ENCODE data around the gene GPM6B.

DNA sequence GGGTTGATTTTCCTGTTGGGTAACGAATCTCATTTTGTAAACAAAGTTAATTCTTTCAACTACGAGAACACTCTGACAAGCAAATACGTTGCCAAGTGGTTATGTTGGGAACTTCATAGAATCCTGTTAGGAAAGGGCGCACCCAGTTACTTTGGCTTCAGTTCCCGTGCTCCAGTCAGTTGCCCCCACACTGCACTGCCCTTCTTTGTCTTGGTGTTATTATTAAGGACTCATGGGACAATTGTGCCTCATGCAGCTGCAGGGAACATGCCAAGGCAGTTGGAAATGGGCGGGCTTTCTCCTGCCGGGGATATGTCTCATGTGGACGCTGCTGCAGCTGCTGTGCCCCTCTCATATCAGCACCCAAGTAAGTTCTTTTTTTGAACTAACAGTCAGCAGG lies 53.4 kb downstream of the GPM6B start:
- no peak for TF ChIP-seq POLR2A (IDR thresholded peaks at IDR 0.05)
- TF ChIP-seq, protein P1, sequence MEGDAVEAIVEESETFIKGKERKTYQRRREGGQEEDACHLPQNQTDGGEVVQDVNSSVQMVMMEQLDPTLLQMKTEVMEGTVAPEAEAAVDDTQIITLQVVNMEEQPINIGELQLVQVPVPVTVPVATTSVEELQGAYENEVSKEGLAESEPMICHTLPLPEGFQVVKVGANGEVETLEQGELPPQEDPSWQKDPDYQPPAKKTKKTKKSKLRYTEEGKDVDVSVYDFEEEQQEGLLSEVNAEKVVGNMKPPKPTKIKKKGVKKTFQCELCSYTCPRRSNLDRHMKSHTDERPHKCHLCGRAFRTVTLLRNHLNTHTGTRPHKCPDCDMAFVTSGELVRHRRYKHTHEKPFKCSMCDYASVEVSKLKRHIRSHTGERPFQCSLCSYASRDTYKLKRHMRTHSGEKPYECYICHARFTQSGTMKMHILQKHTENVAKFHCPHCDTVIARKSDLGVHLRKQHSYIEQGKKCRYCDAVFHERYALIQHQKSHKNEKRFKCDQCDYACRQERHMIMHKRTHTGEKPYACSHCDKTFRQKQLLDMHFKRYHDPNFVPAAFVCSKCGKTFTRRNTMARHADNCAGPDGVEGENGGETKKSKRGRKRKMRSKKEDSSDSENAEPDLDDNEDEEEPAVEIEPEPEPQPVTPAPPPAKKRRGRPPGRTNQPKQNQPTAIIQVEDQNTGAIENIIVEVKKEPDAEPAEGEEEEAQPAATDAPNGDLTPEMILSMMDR (IDR thresholded peaks at IDR 0.05), result no peak
